Stimulated activated naive CD8-positive, alpha-beta T cell treated with anti-CD3 and anti-CD28 coated beads, Interleukin-15, amount 100 ng/mL, for 72 hours (primary cell): ENCODE data around the gene MAPK10.
"Not testable (repeated sequence)": the region's sequence is repeated elsewhere in the genome, so short reads cannot be mapped to it uniquely, and the experiment has no call there.

Experiments used
- ATAC-seq: fragments of 150-1000 bp; cut with Tn5 transposase; 2 replicates; pipeline ENCODE4 v1.10.0; 2021; ENCODE audit warnings: mild to moderate bottlenecking, moderate library complexity
- DNase-seq, 2 donors: peaks; one replicate each; pipeline ENCODE4 v3.0.0; 2021 to 2022
- H3K27ac Mint-ChIP-seq, 2 donors: one replicate each; pipeline ENCODE4 v1.8.0; 2022; ENCODE audit warnings: mild to moderate bottlenecking in 2 of 2, mixed read lengths in 2 of 2, moderate library complexity in 2 of 2
- H3K27me3 Mint-ChIP-seq: one replicate; pipeline ENCODE4 v1.8.0; 2022; ENCODE audit warnings: mixed read lengths
- H3K4me1 Mint-ChIP-seq: one replicate; pipeline ENCODE4 v1.8.0; 2022; ENCODE audit warnings: mild to moderate bottlenecking, mixed read lengths
- H3K4me3 Mint-ChIP-seq, 2 donors: one replicate each; pipeline ENCODE4 v1.8.0; 2022; ENCODE audit warnings: mild to moderate bottlenecking in 2 of 2, mixed read lengths in 2 of 2, moderate library complexity in 1 of 2
- H3K9me3 Mint-ChIP-seq, 2 donors: one replicate each; pipeline ENCODE4 v1.8.0; 2022; ENCODE audit warnings: mixed read lengths in 2 of 2

Gene MAPK10

DNA sequence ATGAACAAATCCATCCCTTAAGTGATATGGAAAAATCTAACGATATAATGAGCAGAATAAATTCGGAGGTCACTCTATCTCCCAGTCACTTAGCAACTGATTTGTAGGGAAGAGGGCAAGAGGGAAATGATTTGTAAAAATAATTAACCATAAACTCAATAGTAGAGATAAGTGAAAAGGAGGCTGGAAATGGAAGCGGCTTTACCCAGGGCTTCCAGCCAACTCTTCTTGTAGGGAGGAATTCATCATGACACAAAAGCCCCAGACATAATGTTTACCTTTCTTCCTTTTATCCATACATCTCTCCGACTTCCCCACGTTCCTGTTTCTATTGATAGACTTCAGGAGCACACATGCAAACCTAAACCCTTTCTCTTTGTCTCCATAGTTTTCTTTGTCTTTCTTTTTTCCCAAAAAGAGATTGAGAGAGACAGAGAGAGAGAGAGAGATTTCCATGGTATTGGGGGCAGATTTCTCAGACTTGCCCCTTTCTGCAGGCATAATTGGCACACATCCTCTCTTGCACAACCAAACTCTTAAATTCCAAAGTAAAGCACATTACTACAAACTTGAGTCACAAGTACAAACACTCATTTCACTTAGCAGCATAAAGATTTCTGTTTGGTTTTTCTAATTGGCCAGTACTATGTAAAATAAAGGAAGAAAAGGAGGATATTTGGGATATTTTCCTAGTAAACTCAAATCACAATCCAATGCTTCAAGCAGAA lies 140.9 kb downstream of the MAPK10 start:
- no peak overlapping the region for H3K4me3 Mint-ChIP-seq
- ATAC-seq (no peak), DNase-seq (no peak)
- no peaks in the 10 kb centered on the region for H3K4me1 Mint-ChIP-seq
- peaks cover 10 to 18% of the 10 kb centered on the region in 2 donors for H3K9me3 Mint-ChIP-seq
- no peaks in the 10 kb centered on the region for H3K27me3 Mint-ChIP-seq
- H3K27ac Mint-ChIP-seq: no peak overlapping the region

GRCh38 chr4:86203176-86203575 lies 156.7 kb downstream of the MAPK10 start:
- H3K27me3 Mint-ChIP-seq: no peaks in the 10 kb centered on the region
- H3K27ac Mint-ChIP-seq: no peak overlapping the region
- no peaks in the 10 kb centered on the region for H3K9me3 Mint-ChIP-seq
- H3K4me1 Mint-ChIP-seq: no peaks in the 10 kb centered on the region
- ATAC-seq (no peak), DNase-seq (no peak)
- H3K4me3 Mint-ChIP-seq: no peak overlapping the region

GRCh38 chr4:86185659-86186058 lies 174.2 kb downstream of the MAPK10 start:
- no peak overlapping the region for H3K27ac Mint-ChIP-seq
- no peaks in the 10 kb centered on the region for H3K4me1 Mint-ChIP-seq
- no peak overlapping the region for H3K4me3 Mint-ChIP-seq
- H3K9me3 Mint-ChIP-seq: peaks cover 3 to 19% of the 10 kb centered on the region in 2 donors
- no peak for DNase-seq
- no peaks in the 10 kb centered on the region for H3K27me3 Mint-ChIP-seq
- no peak for ATAC-seq

- Mint-ChIP-seq H3K27me3 (no peaks in the 10 kb centered on the region), H3K4me1 (no peaks in the 10 kb centered on the region), H3K4me3 (no peak overlapping the region), H3K27ac (no peak overlapping the region), H3K9me3 (peaks cover 0 to 19% of the 10 kb centered on the region in 2 donors)
- DNase-seq (no peak), ATAC-seq (no peak)
Measured at GRCh38 chr4:86184901-86185285, 175.0 kb downstream of the MAPK10 start.

DNA sequence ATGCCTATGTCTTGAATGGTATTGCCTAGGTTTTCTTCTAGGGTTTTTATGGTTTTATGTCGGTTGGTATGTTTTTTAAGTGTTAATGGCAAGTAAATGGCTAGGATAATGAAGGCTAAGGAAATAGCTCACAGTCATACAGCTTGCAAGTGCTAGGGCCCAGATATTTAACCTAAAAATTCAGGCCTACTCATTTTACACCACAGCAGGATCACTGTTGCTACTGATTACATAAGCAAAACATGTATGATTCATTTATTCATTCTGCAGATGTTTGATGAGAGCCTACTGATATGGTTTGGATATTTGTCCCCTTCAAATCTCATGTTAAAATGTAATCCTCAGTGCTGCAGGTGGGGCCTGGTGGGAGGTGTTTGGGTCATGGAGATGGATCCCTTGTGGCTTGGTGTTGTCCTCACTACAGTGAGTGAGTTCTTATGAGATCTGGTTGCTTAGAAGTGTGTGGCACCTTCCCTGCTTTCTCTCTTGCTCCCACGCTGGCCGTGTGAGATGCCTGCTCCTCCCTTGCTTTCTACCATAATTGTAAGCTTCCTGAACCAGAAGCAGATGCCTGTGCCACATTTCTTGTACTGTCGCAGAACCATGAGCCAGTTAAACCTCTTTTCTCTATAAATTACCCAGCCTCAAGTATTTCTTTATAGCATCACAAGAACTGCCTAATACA lies 175.5 kb downstream of the MAPK10 start:
- peaks cover 0 to 25% of the 10 kb centered on the region in 2 donors for H3K9me3 Mint-ChIP-seq
- H3K4me3 Mint-ChIP-seq: no peak overlapping the region
- DNase-seq (no peak), ATAC-seq (no peak)
- no peaks in the 10 kb centered on the region for H3K27me3 Mint-ChIP-seq
- no peak overlapping the region for H3K27ac Mint-ChIP-seq
- no peaks in the 10 kb centered on the region for H3K4me1 Mint-ChIP-seq

DNA sequence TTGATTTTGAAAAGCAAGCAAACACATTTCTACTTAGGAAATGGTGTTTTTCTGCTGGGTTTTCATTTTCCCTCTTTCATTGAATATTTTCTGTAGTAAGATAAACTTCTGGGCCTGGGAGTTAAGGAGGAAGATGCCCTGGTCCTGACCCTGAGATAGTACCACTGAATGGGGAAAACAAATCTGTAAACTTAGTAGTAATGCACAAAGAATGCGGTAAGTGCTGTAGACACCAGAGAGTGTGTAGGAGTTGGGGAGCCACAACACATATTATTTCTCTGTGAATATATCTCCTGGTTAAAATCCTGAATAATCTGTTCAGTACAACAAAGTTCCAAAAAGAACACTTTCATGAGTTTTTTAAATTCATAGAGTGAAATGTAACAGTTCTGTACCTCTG lies 178.3 kb downstream of the MAPK10 start:
- ATAC-seq (no peak), DNase-seq (no peak)
- Mint-ChIP-seq H3K4me1 (no peaks in the 10 kb centered on the region), H3K4me3 (no peak overlapping the region), H3K27me3 (no peaks in the 10 kb centered on the region), H3K27ac (no peak overlapping the region), H3K9me3 (peaks cover 0 to 27% of the 10 kb centered on the region in 2 donors)

DNA sequence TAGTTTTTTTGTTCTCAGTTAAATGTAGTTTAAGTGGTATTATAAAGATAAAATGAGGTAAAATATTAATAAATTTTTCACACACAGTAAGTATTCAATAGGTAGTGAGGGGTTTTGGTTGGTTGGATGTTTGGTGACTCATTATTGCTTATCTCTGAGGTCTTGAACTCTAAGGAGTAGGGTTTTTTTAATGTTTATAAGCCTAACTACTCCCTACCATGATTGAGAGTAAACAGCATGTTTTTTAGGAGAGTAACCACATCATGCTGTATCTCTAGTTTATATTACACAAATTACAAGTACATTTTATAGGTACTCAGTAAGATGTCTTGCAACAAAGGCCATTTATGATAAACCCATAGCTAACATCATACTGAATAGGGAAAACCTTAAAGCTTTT lies 181.6 kb downstream of the MAPK10 start:
- Mint-ChIP-seq H3K4me3 (no peak overlapping the region), H3K27ac (no peak overlapping the region), H3K9me3 (peaks cover 0 to 14% of the 10 kb centered on the region in 2 donors), H3K27me3 (no peaks in the 10 kb centered on the region), H3K4me1 (no peaks in the 10 kb centered on the region)
- ATAC-seq: no peak
- no peak for DNase-seq

DNA sequence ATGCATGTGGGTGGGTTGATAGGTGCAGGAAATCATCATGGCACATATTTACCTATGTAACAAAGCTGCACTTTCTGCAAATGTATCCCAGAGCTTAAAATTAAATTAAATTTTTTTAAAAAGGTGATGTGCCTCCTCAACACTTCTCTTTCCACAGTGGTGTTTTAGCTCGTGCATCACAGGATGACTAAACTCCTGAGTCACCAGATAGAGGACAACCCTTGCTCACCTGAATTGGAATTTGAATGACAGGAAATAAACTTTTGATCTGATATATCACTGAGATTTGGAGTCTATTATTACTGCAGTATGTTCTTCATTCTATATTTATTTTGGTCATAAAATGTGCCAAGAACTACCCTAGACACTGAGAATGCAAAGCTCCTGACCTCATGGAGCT lies 185.3 kb downstream of the MAPK10 start:
- Mint-ChIP-seq H3K27me3 (no peaks in the 10 kb centered on the region), H3K4me1 (no peaks in the 10 kb centered on the region), H3K27ac (no peak overlapping the region), H3K4me3 (no peak overlapping the region), H3K9me3 (peaks cover 4 to 10% of the 10 kb centered on the region in 2 donors)
- no peak for DNase-seq
- ATAC-seq: no peak

DNA sequence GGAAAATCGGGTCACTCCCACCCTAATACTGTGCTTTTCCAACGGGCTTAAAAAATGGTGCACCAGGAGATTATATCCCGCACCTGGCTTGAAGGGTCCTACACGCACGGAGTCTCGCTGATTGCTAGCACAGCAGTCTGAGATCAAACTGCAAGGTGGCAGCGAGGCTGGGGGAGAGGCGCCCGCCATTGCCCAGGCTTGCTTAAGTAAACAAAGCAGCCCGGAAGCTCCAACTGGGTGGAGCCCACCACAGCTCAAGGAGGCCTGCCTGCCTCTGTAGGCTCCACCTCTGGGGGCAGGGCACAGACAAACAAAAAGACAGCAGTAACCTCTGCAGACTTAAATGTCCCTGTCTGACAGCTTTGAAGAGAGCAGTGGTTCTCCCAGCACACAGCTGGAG lies 191.5 kb downstream of the MAPK10 start:
- H3K9me3 Mint-ChIP-seq: peaks cover 8 to 13% of the 10 kb centered on the region in 2 donors
- H3K4me1 Mint-ChIP-seq, H3K27ac Mint-ChIP-seq, H3K27me3 Mint-ChIP-seq, ATAC-seq, H3K4me3 Mint-ChIP-seq, DNase-seq: not testable (repeated sequence)

- DNase-seq (no peak), ATAC-seq (no peak)
- no peaks in the 10 kb centered on the region for H3K9me3 Mint-ChIP-seq
- no peak overlapping the region for H3K4me3 Mint-ChIP-seq
- no peak overlapping the region for H3K27ac Mint-ChIP-seq
- no peaks in the 10 kb centered on the region for H3K4me1 Mint-ChIP-seq
- no peaks in the 10 kb centered on the region for H3K27me3 Mint-ChIP-seq
Measured at GRCh38 chr4:86160426-86160825, 199.4 kb downstream of the MAPK10 start.

GRCh38 chr4:86159216-86159615 lies 200.6 kb downstream of the MAPK10 start:
- DNase-seq (no peak), ATAC-seq (no peak)
- no peak overlapping the region for H3K4me3 Mint-ChIP-seq
- H3K4me1 Mint-ChIP-seq: no peaks in the 10 kb centered on the region
- no peak overlapping the region for H3K27ac Mint-ChIP-seq
- no peaks in the 10 kb centered on the region for H3K27me3 Mint-ChIP-seq
- no peaks in the 10 kb centered on the region for H3K9me3 Mint-ChIP-seq

GRCh38 chr4:86156531-86156930 lies 203.3 kb downstream of the MAPK10 start:
- H3K4me3 Mint-ChIP-seq: no peak overlapping the region
- no peak overlapping the region for H3K27ac Mint-ChIP-seq
- no peaks in the 10 kb centered on the region for H3K4me1 Mint-ChIP-seq
- no peak for DNase-seq
- H3K9me3 Mint-ChIP-seq: no peaks in the 10 kb centered on the region
- ATAC-seq: no peak
- H3K27me3 Mint-ChIP-seq: no peaks in the 10 kb centered on the region

DNA sequence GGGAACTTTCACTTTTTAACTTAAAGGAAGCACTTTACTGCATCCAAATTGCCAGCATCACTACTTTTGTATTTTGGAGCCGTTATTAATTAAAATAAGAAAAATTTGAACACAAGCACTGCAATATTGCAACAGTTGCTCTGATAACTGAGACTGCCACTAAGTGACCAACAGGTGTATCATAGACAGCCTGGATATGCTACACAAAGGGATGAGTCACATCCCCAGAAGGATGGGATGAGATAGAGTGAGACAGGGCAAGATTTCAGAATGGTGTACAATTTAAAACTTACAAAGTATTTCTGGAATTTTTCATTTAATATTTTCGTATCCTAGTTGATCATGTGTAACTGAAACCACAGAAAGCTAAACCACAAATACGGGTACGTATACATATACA lies 204.1 kb downstream of the MAPK10 start:
- Mint-ChIP-seq H3K27ac (no peak overlapping the region), H3K9me3 (no peaks in the 10 kb centered on the region), H3K27me3 (no peaks in the 10 kb centered on the region), H3K4me3 (no peak overlapping the region), H3K4me1 (no peaks in the 10 kb centered on the region)
- DNase-seq: no peak
- ATAC-seq: no peak

DNA sequence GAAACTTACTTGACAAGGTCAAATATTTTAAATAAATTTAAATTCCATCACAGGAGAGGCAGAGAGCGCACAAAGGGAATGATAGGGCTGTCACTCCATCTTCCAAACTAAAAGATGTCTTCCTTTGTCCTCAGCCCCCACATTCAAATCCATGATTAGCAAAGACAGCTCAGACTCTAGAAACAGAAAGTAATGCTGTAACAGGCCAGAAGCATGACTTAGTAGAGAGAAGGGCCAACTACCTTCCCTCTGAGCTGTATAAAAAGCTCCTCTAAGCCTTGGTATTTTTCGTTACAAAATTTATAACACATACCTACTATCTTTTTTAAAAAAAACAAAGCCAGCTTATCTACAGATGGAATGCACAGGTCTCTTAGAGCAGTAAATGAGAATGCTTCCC lies 207.4 kb downstream of the MAPK10 start:
- Mint-ChIP-seq H3K4me3 (no peak overlapping the region), H3K4me1 (no peaks in the 10 kb centered on the region), H3K27ac (no peak overlapping the region), H3K27me3 (no peaks in the 10 kb centered on the region), H3K9me3 (no peaks in the 10 kb centered on the region)
- no peak for DNase-seq
- no peak for ATAC-seq

- H3K4me3 Mint-ChIP-seq: no peak overlapping the region
- ATAC-seq (no peak), DNase-seq (no peak)
- no peak overlapping the region for H3K27ac Mint-ChIP-seq
- H3K27me3 Mint-ChIP-seq: no peaks in the 10 kb centered on the region
- H3K4me1 Mint-ChIP-seq: no peaks in the 10 kb centered on the region
- no peaks in the 10 kb centered on the region for H3K9me3 Mint-ChIP-seq
Measured at GRCh38 chr4:86151196-86151595, 208.7 kb downstream of the MAPK10 start.

- DNase-seq (no peak), ATAC-seq (no peak)
- H3K9me3 Mint-ChIP-seq: peaks cover 0 to 4% of the 10 kb centered on the region in 2 donors
- no peak overlapping the region for H3K27ac Mint-ChIP-seq
- no peaks in the 10 kb centered on the region for H3K4me1 Mint-ChIP-seq
- no peaks in the 10 kb centered on the region for H3K27me3 Mint-ChIP-seq
- no peak overlapping the region for H3K4me3 Mint-ChIP-seq
Measured at GRCh38 chr4:86141161-86141560, 218.7 kb downstream of the MAPK10 start.

DNA sequence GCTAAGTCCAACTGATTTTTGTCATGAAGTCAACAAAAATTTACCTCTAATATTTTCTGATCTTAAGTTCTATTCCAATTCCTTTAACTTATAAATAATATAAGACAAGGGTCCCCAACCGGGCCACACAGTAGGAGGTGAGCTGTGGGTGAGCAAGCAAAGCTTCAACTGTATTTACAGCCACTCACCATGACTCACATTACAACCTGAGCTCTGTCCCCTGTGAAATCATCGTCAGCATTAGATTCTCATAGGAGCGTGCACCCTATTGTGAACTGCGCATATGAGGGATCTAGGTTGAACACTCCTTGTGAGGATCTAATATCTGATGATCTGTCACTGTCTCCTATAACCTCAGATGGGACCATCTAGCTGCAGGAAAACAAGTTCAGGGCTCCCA lies 227.4 kb downstream of the MAPK10 start:
- H3K4me3 Mint-ChIP-seq: no peak overlapping the region
- H3K4me1 Mint-ChIP-seq: no peaks in the 10 kb centered on the region
- no peaks in the 10 kb centered on the region for H3K27me3 Mint-ChIP-seq
- ATAC-seq (no peak), DNase-seq (no peak)
- H3K9me3 Mint-ChIP-seq: no peaks in the 10 kb centered on the region
- H3K27ac Mint-ChIP-seq: no peak overlapping the region
